ENCODE measurements around the gene CISTR.

- peak; percentile 70 for TF ChIP-seq EP300 (conservative IDR thresholded peaks at IDR 0.05; ENCODE audit: poor library complexity, severe bottlenecking)
- TF ChIP-seq EZH2 (IDR thresholded peaks at IDR 0.05; ENCODE audit: borderline replicate concordance, insufficient read depth, low read length, poor library complexity, severe bottlenecking), result no peak
- peak; percentile 59 for TF ChIP-seq POLR2AphosphoS5 (IDR thresholded peaks at IDR 0.05)
- TF ChIP-seq, protein P1, sequence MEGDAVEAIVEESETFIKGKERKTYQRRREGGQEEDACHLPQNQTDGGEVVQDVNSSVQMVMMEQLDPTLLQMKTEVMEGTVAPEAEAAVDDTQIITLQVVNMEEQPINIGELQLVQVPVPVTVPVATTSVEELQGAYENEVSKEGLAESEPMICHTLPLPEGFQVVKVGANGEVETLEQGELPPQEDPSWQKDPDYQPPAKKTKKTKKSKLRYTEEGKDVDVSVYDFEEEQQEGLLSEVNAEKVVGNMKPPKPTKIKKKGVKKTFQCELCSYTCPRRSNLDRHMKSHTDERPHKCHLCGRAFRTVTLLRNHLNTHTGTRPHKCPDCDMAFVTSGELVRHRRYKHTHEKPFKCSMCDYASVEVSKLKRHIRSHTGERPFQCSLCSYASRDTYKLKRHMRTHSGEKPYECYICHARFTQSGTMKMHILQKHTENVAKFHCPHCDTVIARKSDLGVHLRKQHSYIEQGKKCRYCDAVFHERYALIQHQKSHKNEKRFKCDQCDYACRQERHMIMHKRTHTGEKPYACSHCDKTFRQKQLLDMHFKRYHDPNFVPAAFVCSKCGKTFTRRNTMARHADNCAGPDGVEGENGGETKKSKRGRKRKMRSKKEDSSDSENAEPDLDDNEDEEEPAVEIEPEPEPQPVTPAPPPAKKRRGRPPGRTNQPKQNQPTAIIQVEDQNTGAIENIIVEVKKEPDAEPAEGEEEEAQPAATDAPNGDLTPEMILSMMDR (IDR thresholded peaks at IDR 0.05; ENCODE audit: poor library complexity, severe bottlenecking), result peak; percentile 29
- TF ChIP-seq RAD21 (conservative IDR thresholded peaks at IDR 0.05), result peak; percentile 33
- TF ChIP-seq TAF1 (IDR thresholded peaks at IDR 0.05; ENCODE audit: low read depth), result peak; percentile 84
- TF ChIP-seq MXI1 (conservative IDR thresholded peaks at IDR 0.05; ENCODE audit: poor library complexity, severe bottlenecking), result no peak
- TF ChIP-seq, protein P2, sequence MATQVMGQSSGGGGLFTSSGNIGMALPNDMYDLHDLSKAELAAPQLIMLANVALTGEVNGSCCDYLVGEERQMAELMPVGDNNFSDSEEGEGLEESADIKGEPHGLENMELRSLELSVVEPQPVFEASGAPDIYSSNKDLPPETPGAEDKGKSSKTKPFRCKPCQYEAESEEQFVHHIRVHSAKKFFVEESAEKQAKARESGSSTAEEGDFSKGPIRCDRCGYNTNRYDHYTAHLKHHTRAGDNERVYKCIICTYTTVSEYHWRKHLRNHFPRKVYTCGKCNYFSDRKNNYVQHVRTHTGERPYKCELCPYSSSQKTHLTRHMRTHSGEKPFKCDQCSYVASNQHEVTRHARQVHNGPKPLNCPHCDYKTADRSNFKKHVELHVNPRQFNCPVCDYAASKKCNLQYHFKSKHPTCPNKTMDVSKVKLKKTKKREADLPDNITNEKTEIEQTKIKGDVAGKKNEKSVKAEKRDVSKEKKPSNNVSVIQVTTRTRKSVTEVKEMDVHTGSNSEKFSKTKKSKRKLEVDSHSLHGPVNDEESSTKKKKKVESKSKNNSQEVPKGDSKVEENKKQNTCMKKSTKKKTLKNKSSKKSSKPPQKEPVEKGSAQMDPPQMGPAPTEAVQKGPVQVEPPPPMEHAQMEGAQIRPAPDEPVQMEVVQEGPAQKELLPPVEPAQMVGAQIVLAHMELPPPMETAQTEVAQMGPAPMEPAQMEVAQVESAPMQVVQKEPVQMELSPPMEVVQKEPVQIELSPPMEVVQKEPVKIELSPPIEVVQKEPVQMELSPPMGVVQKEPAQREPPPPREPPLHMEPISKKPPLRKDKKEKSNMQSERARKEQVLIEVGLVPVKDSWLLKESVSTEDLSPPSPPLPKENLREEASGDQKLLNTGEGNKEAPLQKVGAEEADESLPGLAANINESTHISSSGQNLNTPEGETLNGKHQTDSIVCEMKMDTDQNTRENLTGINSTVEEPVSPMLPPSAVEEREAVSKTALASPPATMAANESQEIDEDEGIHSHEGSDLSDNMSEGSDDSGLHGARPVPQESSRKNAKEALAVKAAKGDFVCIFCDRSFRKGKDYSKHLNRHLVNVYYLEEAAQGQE (IDR thresholded peaks at IDR 0.05; ENCODE audit: borderline replicate concordance), result peak; percentile 57
Measured at GRCh38 chr12:53727310-53728041, 24.3 kb downstream of the CISTR start, which contains the start of gene CALCOCO1.

All from neural cell (in vitro differentiated cells).